ENCODE measurements around the gene TCF3. TPM values are rescaled to one million over a fixed set of nuclear protein-coding genes. Genes with fewer than 3 reads are reported as not detected.

TCF3 gene
- total RNA-seq, 1 experiment from 2014 or later: 304 TPM

- Mint-ChIP-seq H3K4me1 (peaks cover 5 to 10% of the 10 kb centered on the region in 2 experiments), H3K27ac (no peak overlapping the region; a peak in 1 of 7 replicates), H3K4me3 (no peak overlapping the region), H3K9me3 (no peaks in the 10 kb centered on the region), H3K36me3 (ENCODE audit: insufficient read depth in 1 of 3, low read depth in 3 of 3) (peaks cover 16 to 44% (median 41%) of the 10 kb centered on the region in 3 experiments; a peak in 6 of 7 replicates), H3K27me3 (ENCODE audit: low read depth) (no peaks in the 10 kb centered on the region)
- Histone ChIP-seq H3K27me3 (ENCODE audit: insufficient read depth, low read length) (no peaks in the 10 kb centered on the region), H3K9me3 (ENCODE audit: control insufficient read depth, low read depth, low read length) (no peaks in the 10 kb centered on the region), H4K8ac (replicated peaks; ENCODE audit: insufficient read length, low read depth, low read length) (no peak overlapping the region), H3K23me2 (ENCODE audit: insufficient read length, low read depth, low read length, poor library complexity, severe bottlenecking) (no peaks in the 10 kb centered on the region), H2AK5ac (ENCODE audit: insufficient read length, low read length) (no peak overlapping the region), H2BK120ac (ENCODE audit: low read depth, low read length, poor library complexity, severe bottlenecking) (no peak overlapping the region), H3K23ac (ENCODE audit: insufficient read length, low read depth, low read length) (no peak overlapping the region), H3K4me1 (ENCODE audit: insufficient read depth, low read length) (no peaks in the 10 kb centered on the region), H3K9ac (ENCODE audit: extremely low read depth, insufficient read length, low read length) (no peak overlapping the region), H3K4me2 (ENCODE audit: insufficient read depth, insufficient read length, low read length) (no peak overlapping the region), H4K91ac (ENCODE audit: insufficient read length, low read depth, low read length) (no peak overlapping the region), H3K27ac (ENCODE audit: insufficient read length, low read depth, low read length) (no peak overlapping the region), H2BK20ac (ENCODE audit: low read depth, low read length, poor library complexity, severe bottlenecking) (no peak overlapping the region), H4K20me1 (ENCODE audit: control insufficient read depth, insufficient read depth, insufficient read length) (no peaks in the 10 kb centered on the region), H2BK5ac (ENCODE audit: insufficient read length, low read length) (no peak overlapping the region), H2BK12ac (ENCODE audit: insufficient read length, low read depth, low read length) (no peak overlapping the region), H3K14ac (ENCODE audit: insufficient read depth, low read length) (no peak overlapping the region), H2AFZ (ENCODE audit: low read length) (no peak overlapping the region), H3K18ac (ENCODE audit: insufficient read length, low read depth, low read length) (no peak overlapping the region), H3K56ac (ENCODE audit: insufficient read length, low read depth, low read length) (no peak overlapping the region), H3K4ac (ENCODE audit: low read depth, low read length) (no peak overlapping the region), H2BK15ac (ENCODE audit: low read depth, low read length) (no peak overlapping the region), H4K5ac (ENCODE audit: insufficient read length, low read depth, low read length) (no peak overlapping the region), H3K79me1 (ENCODE audit: insufficient read depth, low read depth, low read length, poor library complexity, severe bottlenecking) (peaks cover 4% of the 10 kb centered on the region), H3K79me2 (ENCODE audit: insufficient read depth, low read length) (no peaks in the 10 kb centered on the region), H3T11ph (ENCODE audit: low read length) (no peak overlapping the region)
- TF ChIP-seq CTCF (conservative IDR thresholded peaks at IDR 0.05): no peak
- no peak for DNase-seq
- no CpG with 5 or more reads among the region's 17 CpGs for WGBS (ENCODE audit: extremely low coverage, insufficient read length, low lambda C conversion rate)
Observed at GRCh38 chr19:1627194-1627593, 25.2 kb downstream of the TCF3 start.

All from H9 (cell line).